ENCODE data around the gene SMIM9.

DNA sequence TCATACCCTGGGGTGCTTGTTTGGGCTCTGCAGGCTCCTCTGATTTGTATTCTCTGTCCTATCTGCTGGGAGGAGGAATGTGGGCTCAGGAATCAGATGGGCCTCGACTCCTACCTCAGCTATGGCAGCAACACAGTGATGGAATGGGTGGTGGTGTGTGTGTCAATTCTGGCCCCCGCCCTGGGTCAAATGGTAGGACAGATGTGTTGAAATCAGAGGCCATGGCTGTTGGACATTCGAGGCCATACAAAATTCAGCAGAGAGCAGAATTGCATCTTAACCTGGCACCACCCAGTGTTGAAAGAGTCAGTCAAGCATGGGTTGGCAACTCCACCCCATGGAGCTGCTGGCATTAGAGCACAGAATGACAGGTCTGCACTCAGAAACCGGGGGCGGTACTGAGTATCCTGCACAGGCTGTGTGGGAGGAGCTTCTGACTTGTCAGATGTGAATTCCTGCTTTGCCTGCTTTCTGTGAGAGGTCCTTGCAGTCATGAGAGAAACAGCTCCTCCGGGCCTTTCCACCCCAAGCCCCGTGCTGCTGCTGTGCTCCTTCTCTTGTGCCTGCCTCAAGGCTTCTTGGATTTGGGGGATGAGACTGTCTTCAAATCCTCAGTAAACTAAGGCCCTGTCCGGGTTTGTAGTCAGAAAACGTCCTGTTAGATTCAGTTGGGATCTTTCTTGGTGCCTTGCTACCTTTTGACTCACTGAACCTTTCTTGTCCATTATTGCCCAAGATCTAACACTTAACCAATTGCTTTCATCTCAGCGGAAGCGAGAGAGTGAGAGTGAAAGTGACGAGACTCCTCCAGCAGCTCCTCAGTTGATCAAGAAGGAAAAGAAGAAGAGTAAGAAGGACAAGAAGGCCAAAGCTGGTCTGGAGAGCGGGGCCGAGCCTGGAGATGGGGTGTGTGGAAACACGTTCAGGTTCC is 58.8 kb downstream of the SMIM9 start:
- TF ChIP-seq, protein P1, sequence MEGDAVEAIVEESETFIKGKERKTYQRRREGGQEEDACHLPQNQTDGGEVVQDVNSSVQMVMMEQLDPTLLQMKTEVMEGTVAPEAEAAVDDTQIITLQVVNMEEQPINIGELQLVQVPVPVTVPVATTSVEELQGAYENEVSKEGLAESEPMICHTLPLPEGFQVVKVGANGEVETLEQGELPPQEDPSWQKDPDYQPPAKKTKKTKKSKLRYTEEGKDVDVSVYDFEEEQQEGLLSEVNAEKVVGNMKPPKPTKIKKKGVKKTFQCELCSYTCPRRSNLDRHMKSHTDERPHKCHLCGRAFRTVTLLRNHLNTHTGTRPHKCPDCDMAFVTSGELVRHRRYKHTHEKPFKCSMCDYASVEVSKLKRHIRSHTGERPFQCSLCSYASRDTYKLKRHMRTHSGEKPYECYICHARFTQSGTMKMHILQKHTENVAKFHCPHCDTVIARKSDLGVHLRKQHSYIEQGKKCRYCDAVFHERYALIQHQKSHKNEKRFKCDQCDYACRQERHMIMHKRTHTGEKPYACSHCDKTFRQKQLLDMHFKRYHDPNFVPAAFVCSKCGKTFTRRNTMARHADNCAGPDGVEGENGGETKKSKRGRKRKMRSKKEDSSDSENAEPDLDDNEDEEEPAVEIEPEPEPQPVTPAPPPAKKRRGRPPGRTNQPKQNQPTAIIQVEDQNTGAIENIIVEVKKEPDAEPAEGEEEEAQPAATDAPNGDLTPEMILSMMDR (IDR thresholded peaks at IDR 0.05; ENCODE audit: low read depth, low read length): no peak
- TF ChIP-seq EZH2phosphoT487 (IDR thresholded peaks at IDR 0.05; ENCODE audit: low read depth): no peak
